ENCODE data around the gene MYH10.

DNA sequence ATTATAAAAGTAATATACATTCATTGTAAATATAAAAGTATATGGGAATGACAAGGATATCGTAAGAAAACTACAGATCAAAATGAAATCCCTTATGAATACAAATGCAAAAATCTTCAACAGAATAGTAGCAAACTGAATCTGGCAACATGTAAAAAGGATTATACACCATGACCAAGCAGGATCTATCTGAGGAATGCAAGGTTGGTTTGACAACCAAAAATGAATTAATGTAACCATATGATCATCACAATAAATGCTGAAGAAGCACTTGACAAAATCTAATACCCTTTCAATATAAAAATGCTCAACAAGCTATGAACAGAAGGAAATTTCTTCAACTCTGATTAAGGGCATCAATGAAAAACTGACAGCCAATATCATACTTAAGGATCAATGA lies 146.1 kb downstream of the MYH10 start:
- TF ChIP-seq POLR2A (IDR thresholded peaks at IDR 0.05): no peak
- TF ChIP-seq, protein P1, sequence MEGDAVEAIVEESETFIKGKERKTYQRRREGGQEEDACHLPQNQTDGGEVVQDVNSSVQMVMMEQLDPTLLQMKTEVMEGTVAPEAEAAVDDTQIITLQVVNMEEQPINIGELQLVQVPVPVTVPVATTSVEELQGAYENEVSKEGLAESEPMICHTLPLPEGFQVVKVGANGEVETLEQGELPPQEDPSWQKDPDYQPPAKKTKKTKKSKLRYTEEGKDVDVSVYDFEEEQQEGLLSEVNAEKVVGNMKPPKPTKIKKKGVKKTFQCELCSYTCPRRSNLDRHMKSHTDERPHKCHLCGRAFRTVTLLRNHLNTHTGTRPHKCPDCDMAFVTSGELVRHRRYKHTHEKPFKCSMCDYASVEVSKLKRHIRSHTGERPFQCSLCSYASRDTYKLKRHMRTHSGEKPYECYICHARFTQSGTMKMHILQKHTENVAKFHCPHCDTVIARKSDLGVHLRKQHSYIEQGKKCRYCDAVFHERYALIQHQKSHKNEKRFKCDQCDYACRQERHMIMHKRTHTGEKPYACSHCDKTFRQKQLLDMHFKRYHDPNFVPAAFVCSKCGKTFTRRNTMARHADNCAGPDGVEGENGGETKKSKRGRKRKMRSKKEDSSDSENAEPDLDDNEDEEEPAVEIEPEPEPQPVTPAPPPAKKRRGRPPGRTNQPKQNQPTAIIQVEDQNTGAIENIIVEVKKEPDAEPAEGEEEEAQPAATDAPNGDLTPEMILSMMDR (IDR thresholded peaks at IDR 0.05): no peak
- TF ChIP-seq POLR2AphosphoS5 (IDR thresholded peaks at IDR 0.05): no peak

Measured in stomach (tissue), 4 donors.